GM12878 (cell line): Measurements from ENCODE around the gene CCDC187.

Experiments used
- ATF3 ChIP-seq: IDR thresholded peaks from 2 replicates; pipeline ENCODE4 v1.6.1; 2011; ENCODE audit warnings: low read depth, mild to moderate bottlenecking, low read length, moderate library complexity, borderline replicate concordance; ENCODE audit errors: extremely low read depth
- EZH2 ChIP-seq: IDR thresholded peaks from 2 replicates; pipeline ENCODE4 v1.6.1; 2012; ENCODE audit warnings: low read depth, mild to moderate bottlenecking, control low read depth, inconsistent platforms, low read length, borderline replicate concordance; ENCODE audit not compliant: control insufficient read depth
- HCFC1 ChIP-seq: fragments of 150-350 bp; IDR thresholded peaks from 2 replicates; pipeline ENCODE4 v1.6.1; 2014; ENCODE audit warnings: low read length
- HDGF ChIP-seq: fragments of 450-650 bp; IDR thresholded peaks from 2 replicates; pipeline ENCODE4 v1.6.1; 2016; ENCODE audit warnings: antibody characterized with exemption
- REST ChIP-seq: IDR thresholded peaks from 2 replicates; pipeline ENCODE4 v1.6.1; 2012; ENCODE audit warnings: mild to moderate bottlenecking, low read depth, low read length
- SP1 ChIP-seq: IDR thresholded peaks from one replicate; pipeline ENCODE4 v1.6.1; 2011; ENCODE audit warnings: low read depth, low read length
- ZBTB11 ChIP-seq: fragments of 450-650 bp; formaldehyde crosslinking; IDR thresholded peaks from 2 replicates; pipeline ENCODE4 v1.5.0; 2022; ENCODE audit warnings: mild to moderate bottlenecking, missing genetic modification characterization
- TF ChIP-seq, protein P1 (sequence below), 3 experiments: IDR thresholded peaks in 2 of 3; conservative IDR thresholded peaks in 1 of 3; 2 replicates each; pipeline ENCODE4 v1.5.1; 2011; ENCODE audit warnings: low read depth in 3 of 3, low read length in 3 of 3, mild to moderate bottlenecking in 3 of 3, control low read depth in 2 of 3, moderate library complexity in 2 of 3, inconsistent platforms in 1 of 3, mixed read lengths in 1 of 3; ENCODE audit not compliant: control insufficient read depth in 2 of 3, insufficient read depth in 1 of 3; ENCODE audit errors: extremely low read depth in 1 of 3

DNA sequence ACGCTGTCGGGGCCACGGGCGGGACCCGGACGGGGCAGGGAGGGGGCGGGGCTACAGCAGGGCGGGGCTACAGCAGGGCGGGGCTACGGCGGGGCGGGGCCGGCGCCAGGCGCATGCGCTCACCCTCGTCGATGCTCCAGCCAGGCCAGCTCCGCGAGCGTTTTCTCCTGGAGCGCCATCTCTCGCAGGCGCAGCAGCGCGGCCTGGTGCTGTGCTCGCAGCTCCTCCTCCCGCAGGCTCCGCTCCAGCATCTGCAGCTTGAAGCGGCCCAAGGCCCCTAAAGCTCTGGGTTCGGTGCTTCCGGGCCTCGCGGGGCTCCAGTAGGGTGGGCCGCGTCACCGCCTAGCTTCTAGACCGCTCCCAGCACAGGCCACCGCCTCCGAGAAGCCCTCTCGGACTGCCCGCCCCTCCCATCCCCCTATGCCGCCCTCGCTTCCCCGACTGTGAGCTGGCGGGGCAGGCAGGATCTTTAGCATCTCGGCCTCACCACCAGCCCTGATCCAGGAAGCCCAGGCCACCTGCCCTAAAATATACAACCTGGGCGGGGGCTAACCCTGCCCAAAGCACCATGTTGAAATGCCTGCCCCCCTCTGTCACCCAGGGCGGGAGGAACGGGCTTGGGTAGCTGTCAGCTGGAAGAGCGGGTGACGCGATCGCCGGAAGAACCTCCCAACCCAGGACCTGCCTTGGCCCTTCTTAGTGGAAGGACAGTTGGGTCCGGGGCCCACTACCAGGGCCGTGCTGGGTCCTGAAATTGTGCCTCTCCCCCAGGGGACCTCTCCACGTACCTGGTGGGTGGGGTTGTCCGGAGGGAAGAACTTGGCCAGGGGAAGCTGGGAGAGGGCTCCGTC, 36.4 kb downstream of the CCDC187 start:
- TF ChIP-seq ATF3 (no peak), HCFC1 (peak; percentile 26; the same call in 1 of the 2 replicates), SP1 (no peak), ZBTB11 (CRISPR knock-in tag) (no peak), HDGF (peak; percentile 69; the same call in 1 of the 2 replicates), REST (no peak), EZH2 (no peak)
- TF ChIP-seq, protein P1, sequence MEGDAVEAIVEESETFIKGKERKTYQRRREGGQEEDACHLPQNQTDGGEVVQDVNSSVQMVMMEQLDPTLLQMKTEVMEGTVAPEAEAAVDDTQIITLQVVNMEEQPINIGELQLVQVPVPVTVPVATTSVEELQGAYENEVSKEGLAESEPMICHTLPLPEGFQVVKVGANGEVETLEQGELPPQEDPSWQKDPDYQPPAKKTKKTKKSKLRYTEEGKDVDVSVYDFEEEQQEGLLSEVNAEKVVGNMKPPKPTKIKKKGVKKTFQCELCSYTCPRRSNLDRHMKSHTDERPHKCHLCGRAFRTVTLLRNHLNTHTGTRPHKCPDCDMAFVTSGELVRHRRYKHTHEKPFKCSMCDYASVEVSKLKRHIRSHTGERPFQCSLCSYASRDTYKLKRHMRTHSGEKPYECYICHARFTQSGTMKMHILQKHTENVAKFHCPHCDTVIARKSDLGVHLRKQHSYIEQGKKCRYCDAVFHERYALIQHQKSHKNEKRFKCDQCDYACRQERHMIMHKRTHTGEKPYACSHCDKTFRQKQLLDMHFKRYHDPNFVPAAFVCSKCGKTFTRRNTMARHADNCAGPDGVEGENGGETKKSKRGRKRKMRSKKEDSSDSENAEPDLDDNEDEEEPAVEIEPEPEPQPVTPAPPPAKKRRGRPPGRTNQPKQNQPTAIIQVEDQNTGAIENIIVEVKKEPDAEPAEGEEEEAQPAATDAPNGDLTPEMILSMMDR (IDR thresholded peaks at IDR 0.05 in 2 of 3, conservative IDR thresholded peaks at IDR 0.05 in 1 of 3; ENCODE audit: control insufficient read depth in 2 of 3, extremely low read depth in 1 of 3, insufficient read depth in 1 of 3, low read depth in 3 of 3, low read length in 3 of 3): peak; percentile 14 to 54 (median 19); a peak in 3 of 6 replicates
